D341Med (cell line): ENCODE measurements around the gene EYS.

Experiments used
- DNase-seq: peaks from one replicate; pipeline ENCODE4 v3.0.0; 2012; ENCODE audit warnings: low spot score

Gene EYS

DNA sequence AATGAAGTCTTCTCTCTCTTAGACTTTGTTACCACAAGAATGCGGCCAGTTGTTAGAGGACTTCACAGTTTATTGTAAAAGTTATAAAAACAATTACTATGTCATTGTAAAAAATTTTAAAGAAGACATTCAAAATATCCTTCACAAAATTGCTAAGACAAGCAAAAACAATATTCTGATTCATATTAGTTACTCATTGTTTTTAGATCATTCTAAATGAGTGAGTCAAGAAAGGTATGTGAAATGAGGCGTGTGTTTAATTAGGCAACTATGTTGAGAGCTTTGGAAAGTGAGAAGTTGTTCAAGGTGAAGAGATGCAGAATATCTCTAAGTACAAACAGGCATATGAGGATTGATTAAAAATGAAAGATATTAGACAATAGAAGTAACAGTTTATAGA, 875.3 kb downstream of the EYS start:
- no peak for DNase-seq

DNA sequence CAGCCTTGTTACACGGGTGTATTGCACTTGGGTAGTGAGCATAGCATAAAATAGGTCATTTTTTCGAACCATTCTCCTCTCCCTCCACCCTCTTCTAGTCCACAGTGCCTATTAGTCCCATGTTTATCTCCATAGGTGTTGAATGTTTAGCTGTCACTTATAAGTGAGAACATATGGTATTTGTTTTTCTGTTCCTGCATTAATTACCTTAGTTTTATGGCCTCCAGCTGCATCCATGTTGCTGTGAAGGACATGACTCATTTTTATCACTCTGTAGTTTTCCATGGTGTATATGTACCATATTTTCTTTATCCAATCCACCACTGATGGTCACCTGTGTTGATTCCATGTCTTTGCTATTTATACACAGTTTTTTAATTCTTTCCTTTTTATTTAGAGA, 889.5 kb downstream of the EYS start:
- no peak for DNase-seq

DNA sequence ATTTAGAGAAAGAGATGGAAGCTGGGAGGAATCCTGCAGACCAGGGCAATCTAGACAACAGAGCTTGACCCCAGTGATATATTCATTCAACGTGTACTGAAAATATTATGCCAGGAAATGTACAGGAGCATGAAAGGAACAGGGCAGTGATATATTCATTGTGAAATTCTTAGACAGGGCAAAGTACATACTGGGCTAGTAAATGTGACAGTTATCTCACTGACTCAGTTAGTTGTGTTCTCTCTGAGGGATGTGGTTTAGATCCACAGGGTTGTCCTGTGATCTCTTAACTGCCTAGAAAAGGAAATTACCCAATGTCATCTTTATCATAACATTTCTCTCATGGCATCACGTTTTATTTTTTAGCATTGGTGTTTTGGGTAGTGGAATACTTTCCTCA, 891.3 kb downstream of the EYS start:
- no peak for DNase-seq

DNA sequence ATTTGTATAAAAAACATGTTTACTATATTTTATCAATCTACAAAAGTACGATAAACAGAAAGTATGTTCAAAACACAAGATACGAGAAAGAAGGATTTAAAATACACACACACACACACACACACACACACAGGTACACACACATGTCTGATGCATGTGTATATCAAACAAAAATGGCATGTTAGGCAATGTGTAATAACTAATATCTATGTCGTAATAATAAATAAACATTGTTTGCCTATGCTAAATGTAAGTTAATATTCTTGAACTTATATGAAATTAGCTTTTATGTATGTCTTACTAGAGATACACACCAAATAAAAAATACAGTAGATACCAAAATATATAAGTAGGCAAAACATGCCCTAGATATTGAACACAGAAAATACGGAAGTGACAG, 894.9 kb downstream of the EYS start:
- no peak for DNase-seq

DNA sequence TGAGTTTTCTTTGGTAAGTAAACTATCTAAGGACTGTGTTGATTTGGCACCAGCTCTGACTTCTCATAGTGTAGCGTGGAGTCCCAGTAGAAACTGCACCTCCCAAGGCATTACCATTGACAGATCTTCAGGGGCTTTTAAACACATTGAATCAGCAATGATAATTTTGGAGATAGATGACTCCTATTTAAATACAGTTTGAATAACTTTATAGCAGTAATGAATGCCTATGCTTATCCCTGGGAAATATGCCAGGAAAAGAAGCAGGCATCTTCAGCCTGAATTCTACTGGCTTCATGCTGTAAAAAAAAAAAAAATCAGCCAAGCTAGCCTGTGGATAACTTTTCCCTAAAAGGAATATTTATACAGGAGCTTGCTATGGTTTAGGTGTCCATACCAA, 895.9 kb downstream of the EYS start:
- no peak for DNase-seq

DNA sequence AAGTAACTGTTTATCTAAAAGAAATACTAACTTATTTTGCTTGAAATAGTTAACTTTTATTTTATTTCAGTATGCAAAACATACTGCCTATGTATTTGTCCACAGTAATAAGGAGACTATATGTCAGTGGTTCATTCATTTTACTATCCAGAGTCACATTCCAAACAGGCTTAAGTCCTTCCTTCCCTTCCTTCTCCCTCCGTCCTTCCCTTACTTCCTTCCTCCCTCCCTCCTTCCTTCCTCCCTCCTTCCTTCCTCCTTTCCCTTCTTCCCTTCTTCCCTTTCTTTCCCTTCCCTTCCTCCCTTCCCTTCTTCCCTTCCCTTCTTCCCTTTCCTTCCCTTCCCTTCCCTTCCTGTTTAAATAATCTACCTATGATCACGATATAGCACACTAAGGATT, 899.2 kb downstream of the EYS start:
- no peak for DNase-seq

- DNase-seq, result no peak
Observed at GRCh38 chr6:64803470-64804166, 903.4 kb downstream of the EYS start.

GRCh38 chr6:64792534-64792933, 914.5 kb downstream of the EYS start:
- no peak for DNase-seq

DNA sequence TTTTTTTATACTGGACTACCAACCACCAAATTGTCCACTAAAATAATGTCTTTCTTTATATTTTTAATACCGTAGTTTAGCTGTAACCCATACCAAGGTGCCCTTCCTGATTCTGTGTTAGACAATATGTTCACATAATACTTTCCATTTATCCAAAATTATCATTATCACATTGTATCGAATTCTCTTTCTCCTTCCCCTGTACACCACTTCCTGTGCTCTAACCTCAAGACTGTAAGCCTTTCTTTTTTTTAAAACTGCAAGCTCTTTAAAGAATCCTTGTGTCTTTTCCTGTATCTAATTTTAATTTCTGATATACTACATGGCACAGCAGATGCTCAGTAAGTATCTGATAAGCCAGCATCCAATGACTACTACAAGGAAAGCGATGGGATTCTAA, 917.5 kb downstream of the EYS start:
- no peak for DNase-seq

- no peak for DNase-seq
Observed at GRCh38 chr6:64786736-64787135, 920.3 kb downstream of the EYS start.

GRCh38 chr6:64782877-64783276, 924.1 kb downstream of the EYS start:
- no peak for DNase-seq

DNA sequence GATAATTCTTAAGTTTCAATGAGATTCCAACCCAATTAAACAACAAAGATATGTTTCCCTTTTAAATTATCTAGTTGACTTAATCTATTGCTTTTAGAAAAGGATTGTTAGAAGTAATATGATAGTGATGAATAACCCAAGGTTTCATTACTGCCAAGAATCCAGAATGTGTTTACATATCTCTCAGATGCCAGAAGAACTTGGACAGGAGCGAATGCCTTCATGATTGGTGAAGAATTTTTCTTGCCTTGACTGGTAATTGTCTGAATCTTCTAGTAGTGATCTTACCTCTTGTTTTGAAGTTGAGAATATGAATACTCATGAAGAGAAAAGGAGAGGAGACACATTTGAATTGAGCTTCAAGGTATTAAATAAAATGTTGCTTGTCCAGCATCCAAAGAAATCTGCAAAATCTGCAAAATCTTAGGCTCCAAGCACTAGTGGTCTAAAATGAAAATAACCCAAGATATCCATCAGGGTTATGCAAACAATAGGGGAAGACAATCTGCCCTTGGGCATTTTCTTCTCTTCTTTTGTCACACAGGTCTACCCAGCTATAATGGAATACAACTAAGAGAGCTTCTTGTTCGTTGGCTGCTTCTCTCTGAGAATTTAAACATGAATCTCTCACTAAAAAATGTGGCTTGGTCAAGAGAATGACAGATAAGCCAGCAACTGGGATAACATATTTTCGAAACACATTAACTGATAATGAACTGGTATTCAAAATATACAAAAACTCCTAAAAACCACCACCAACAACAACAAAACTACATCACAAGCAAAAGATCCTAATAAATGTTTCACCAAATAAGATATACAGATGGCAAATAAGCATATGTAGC, 928.9 kb downstream of the EYS start:
- no peak for DNase-seq

GRCh38 chr6:64776359-64776758, 930.7 kb downstream of the EYS start:
- DNase-seq, result no peak

DNA sequence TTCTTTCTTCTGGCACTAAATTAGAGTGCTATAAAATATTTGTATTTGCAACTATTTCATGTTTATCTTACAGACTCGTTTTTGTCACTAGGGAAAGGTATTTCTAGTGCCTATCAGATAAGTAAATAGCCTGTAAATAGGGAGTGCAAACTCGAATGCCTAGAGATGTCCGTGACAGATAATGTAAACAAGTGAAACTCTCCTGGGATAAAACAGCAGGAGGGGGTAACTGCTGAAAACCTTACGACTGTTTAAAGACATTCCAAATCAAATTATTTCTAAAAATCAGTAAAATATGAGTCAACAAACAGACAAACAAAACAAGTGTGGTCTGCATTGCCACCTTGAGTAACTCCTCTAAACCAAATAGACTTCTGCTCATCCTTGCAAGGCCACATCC, 932.1 kb downstream of the EYS start:
- no peak for DNase-seq

DNA sequence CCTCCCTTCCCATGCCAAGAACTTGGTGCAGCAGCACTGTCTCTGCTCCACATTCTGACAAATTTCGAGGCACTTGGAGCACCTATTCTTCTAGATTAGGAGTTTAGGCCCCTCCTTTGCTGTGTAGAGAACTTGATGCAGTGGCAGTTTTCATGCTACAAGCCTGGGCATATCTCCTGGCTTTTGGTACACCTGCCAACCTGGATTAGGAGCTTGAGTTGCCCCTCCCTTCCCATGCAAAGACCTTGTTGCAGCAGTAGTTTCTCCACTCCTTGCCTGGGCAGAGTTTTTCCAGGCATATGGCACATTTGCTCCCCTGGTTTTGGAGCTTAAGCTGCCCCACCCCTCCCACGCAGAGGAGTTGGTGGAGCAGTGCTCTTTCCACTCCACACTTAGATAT, 956.1 kb downstream of the EYS start:
- no peak for DNase-seq

- no peak for DNase-seq
Observed at GRCh38 chr6:64737418-64737817, 969.6 kb downstream of the EYS start.

GRCh38 chr6:64736421-64736950, 970.5 kb downstream of the EYS start:
- DNase-seq, result no peak

DNA sequence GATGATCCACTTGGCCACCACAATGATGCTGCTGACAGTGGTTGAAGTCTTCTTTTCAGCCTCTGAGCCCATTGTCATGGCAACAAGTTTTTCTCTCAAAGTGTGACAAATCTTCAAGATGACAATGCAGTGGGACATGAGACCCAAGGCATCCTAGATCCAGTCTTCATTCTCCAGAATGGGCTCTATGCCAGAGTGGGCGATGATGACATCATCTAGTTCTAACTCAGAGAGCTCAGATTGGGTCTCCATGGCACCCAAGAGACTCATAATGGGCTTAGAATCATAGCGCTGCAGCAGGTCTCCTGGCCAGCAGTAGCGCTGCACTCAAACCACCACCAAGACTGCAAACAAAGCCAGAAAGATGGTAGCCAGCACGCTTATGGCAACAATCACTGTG, 973.6 kb downstream of the EYS start:
- DNase-seq, result no peak

DNA sequence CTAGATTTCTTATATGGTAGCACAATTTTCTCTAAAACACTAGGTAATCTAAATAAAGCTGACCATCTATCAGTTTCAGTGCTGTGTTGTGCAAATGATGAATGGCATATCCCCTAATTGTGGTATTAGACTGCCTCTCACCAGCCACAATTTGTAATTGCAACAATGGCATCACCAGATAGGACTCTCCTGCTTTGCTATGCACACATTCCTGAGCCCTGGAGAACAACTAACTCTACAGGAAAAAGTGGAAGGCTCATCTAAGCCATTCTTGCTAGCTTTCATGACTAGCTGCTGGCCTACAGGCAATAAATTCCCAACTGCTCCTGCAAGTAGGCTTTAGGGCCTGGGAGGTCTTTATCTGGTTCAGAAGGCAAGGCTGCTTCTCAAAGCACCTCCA, 974.1 kb downstream of the EYS start:
- DNase-seq, result no peak

GRCh38 chr6:64729522-64729921, 977.5 kb downstream of the EYS start:
- DNase-seq, result no peak

DNA sequence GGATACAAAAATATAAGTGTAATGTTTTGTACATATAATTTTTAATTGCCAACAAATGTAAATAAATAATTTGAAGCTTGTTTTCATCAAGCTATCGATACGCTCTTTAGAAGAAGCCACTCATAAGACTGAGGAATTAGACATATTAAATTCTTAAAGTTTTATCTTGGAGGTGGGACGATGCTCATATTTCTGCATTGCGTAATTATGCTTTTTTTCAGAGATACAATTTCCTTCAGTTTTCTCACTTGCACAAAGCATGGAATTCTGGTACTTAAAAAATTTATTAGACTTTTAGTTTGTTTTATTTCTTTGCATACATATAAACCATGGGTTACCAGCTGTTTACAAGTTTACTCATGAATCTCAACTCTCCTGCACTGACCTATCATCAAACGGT, 980.0 kb downstream of the EYS start:
- no peak for DNase-seq

DNA sequence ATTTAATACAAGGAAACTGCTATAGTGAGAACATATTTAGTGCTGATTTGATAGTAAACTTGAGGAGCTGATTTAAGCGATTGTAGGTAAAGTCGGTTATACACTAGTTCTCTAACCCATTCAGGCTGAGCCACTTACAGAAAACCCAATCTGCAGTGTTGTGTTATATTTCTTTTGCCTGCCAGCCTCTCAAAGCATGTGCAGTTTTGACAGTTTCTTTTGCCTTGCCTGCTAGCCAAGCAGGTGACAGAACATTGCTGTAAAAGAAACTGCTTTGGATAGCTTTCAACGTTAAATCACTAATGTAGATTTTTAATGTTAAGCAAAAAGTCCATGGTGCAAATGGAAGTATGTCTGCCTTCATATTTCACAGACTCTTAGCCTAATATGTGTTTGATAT, 982.9 kb downstream of the EYS start:
- DNase-seq, result no peak

GRCh38 chr6:64723327-64724058, 983.5 kb downstream of the EYS start:
- DNase-seq, result no peak
